HCT116 (cell line): ENCODE measurements around the gene PEMT. TPM values are rescaled to one million over a fixed set of nuclear protein-coding genes. Genes with fewer than 3 reads are reported as not detected.

Experiments
- ATAC-seq: fragments of 200-7000 bp; cut with Tn5 transposase; 2 replicates; pipeline ENCODE4 v1.9.1; 2020; ENCODE audit warnings: mild to moderate bottlenecking, moderate library complexity
- BruUV-seq: library from RNA; stranded (reverse); fragments of 400-500 nt; replicated peaks from 2 replicates; lab custom pipeline; 2021; lab: Mats Ljungman, UMichigan
- CTCF ChIA-PET: fragments of 300-600 bp; sonication (Branson Sonifier 250); formaldehyde crosslinking; loops from one replicate; lab custom pipeline; 2021; ENCODE audit warnings: antibody characterized with exemption; lab: Charles Lee
- POLR2A ChIA-PET: fragments of 300-600, 350-600 bp; sonication (Branson Sonifier 250); formaldehyde crosslinking; loops from one replicate; lab custom pipeline; 2021; ENCODE audit warnings: antibody characterized with exemption; lab: Charles Lee
- RAD21 ChIA-PET, 2 experiments: fragments of 300-600 bp; sonication (Branson Sonifier 250); formaldehyde crosslinking; loops; one replicate each; lab custom pipeline; 2023; ENCODE audit warnings: low total read pairs in 2 of 2; ENCODE audit not compliant: uncharacterized antibody in 2 of 2, unreplicated experiment in 2 of 2, low non-redundant PET in 1 of 2; lab: Charles Lee
- DNase-seq: peaks from one replicate; pipeline ENCODE4 v3.0.0-alpha.2; 2010; ENCODE audit warnings: low read depth, low spot score
- H2AFZ ChIP-seq: fragments of 200-600 bp; shearing (Covaris generic), sonication (generic); 2 replicates; pipeline ENCODE4 v1.6.1; 2017; ENCODE audit warnings: low read depth, mixed run types, mixed read lengths, antibody characterized with exemption, low read length; ENCODE audit not compliant: poor library complexity, severe bottlenecking
- H3K27ac ChIP-seq: 2 replicates; pipeline ENCODE4 v1.5.1; 2012; ENCODE audit warnings: low read depth, low read length
- H3K27me3 ChIP-seq: fragments of 200-600 bp; sonication (generic); 2 replicates; pipeline ENCODE4 v1.6.1; 2016; ENCODE audit warnings: mixed run types, low read length, mixed read lengths; ENCODE audit not compliant: insufficient read depth
- H3K36me3 ChIP-seq, 2 experiments: fragments of 200-500 bp in 1 of 2; fragments of 200-600 bp in 1 of 2; sonication (Bioruptor generic) in 1 of 2; sonication (generic) in 1 of 2; 2 replicates each; pipeline versions ENCODE4 v1.5.1 to v1.6.1; 2014 to 2016; ENCODE audit warnings: low read length in 2 of 2, inconsistent platforms in 1 of 2, mixed read lengths in 1 of 2, mixed run types in 1 of 2; ENCODE audit not compliant: insufficient read depth in 2 of 2, control insufficient read depth in 1 of 2
- H3K4me1 ChIP-seq, 2 experiments: fragments of 200-600 bp in 1 of 2; sonication (generic) in 1 of 2; 2 replicates each; pipeline versions ENCODE4 v1.5.1 to v1.6.1; 2012 to 2017; ENCODE audit warnings: low read length in 2 of 2, inconsistent platforms in 1 of 2, mild to moderate bottlenecking in 1 of 2, mixed read lengths in 1 of 2, mixed run types in 1 of 2, moderate library complexity in 1 of 2; ENCODE audit not compliant: insufficient read depth in 2 of 2, control insufficient read depth in 1 of 2
- H3K4me2 ChIP-seq: fragments of 200-600 bp; sonication (generic); 2 replicates; pipeline ENCODE4 v1.6.1; 2017; ENCODE audit warnings: mixed run types, low read length, mixed read lengths
- H3K4me3 ChIP-seq, 2 experiments: fragments of 200-600 bp in 1 of 2; sonication (generic) in 1 of 2; replicated peaks in 1 of 2; 2 replicates each; pipeline ENCODE4 v1.5.1; 2011 to 2016; ENCODE audit warnings: low read length in 2 of 2, control low read depth in 1 of 2, low read depth in 1 of 2, mild to moderate bottlenecking in 1 of 2, mixed read lengths in 1 of 2, mixed run types in 1 of 2
- H3K79me2 ChIP-seq: fragments of 200-600 bp; sonication (generic); 2 replicates; pipeline ENCODE4 v1.6.1; 2017; ENCODE audit warnings: mild to moderate bottlenecking, mixed run types, low read length, moderate library complexity, mixed read lengths; ENCODE audit not compliant: insufficient read depth
- H3K9ac ChIP-seq: fragments of 200-600 bp; sonication (generic); 2 replicates; pipeline ENCODE4 v1.6.1; 2016; ENCODE audit warnings: low read length, mixed read lengths
- H3K9me2 ChIP-seq: fragments of 200-600 bp; sonication (generic), shearing (Covaris generic); 2 replicates; pipeline ENCODE4 v1.6.1; 2017; ENCODE audit warnings: mixed run types, mild to moderate bottlenecking, moderate library complexity; ENCODE audit not compliant: insufficient read depth
- H3K9me3 ChIP-seq, 2 experiments: fragments of 200-500 bp in 1 of 2; fragments of 200-600 bp in 1 of 2; sonication (Bioruptor generic) in 1 of 2; sonication (generic) in 1 of 2; 2 replicates each; pipeline ENCODE4 v1.6.1; 2014 to 2017; ENCODE audit warnings: low read length in 2 of 2, mixed read lengths in 2 of 2, inconsistent platforms in 1 of 2, low read depth in 1 of 2, mild to moderate bottlenecking in 1 of 2, mixed run types in 1 of 2, moderate library complexity in 1 of 2; ENCODE audit not compliant: control insufficient read depth in 1 of 2, insufficient read depth in 1 of 2
- H4K20me1 ChIP-seq: fragments of 200-600 bp; sonication (generic), shearing (Covaris generic); 2 replicates; pipeline ENCODE4 v1.6.1; 2017; ENCODE audit warnings: mixed run types, mild to moderate bottlenecking, moderate library complexity; ENCODE audit not compliant: insufficient read depth
- ATF3 ChIP-seq: IDR thresholded peaks from 2 replicates; pipeline ENCODE4 v1.6.1; 2012
- CEBPB ChIP-seq: IDR thresholded peaks from 2 replicates; pipeline ENCODE4 v1.6.1; 2012; ENCODE audit warnings: low read depth
- CTCF ChIP-seq, 3 experiments: fragments of 200-600 bp in 1 of 3; sonication (generic) in 1 of 3; IDR thresholded peaks in 2 of 3; conservative IDR thresholded peaks in 1 of 3; 2 replicates each; pipeline ENCODE4 v1.5.1; 2012 to 2017; ENCODE audit warnings: low read depth in 2 of 3, low read length in 2 of 3, antibody characterized with exemption in 1 of 3, borderline replicate concordance in 1 of 3, control low read depth in 1 of 3, mild to moderate bottlenecking in 1 of 3, mixed read lengths in 1 of 3, mixed run types in 1 of 3, moderate library complexity in 1 of 3; ENCODE audit not compliant: insufficient read depth in 1 of 3
- EGR1 ChIP-seq: IDR thresholded peaks from 2 replicates; pipeline ENCODE4 v1.6.1; 2012; ENCODE audit warnings: low read depth
- EZH2 ChIP-seq: fragments of 200-600 bp; sonication (generic); IDR thresholded peaks from 2 replicates; pipeline ENCODE4 v1.6.1; 2017; ENCODE audit warnings: antibody characterized with exemption, mixed run types
- EZH2phosphoT487 ChIP-seq: fragments of 200-600 bp; IDR thresholded peaks from 2 replicates; pipeline ENCODE4 v1.6.1; 2018; ENCODE audit warnings: antibody characterized with exemption, borderline replicate concordance
- JUND ChIP-seq: IDR thresholded peaks from 2 replicates; pipeline ENCODE4 v1.6.1; 2012
- MAX ChIP-seq: IDR thresholded peaks from 2 replicates; pipeline ENCODE4 v1.6.1; 2012
- POLR2A ChIP-seq: IDR thresholded peaks from 2 replicates; pipeline ENCODE4 v1.7.0; 2011; ENCODE audit warnings: borderline replicate concordance; ENCODE audit not compliant: insufficient read depth, insufficient read length; ENCODE audit errors: extremely low read depth
- POLR2AphosphoS5 ChIP-seq: IDR thresholded peaks from 2 replicates; pipeline ENCODE4 v1.6.1; 2011; ENCODE audit warnings: mild to moderate bottlenecking, low read depth, low read length, moderate library complexity
- RAD21 ChIP-seq: IDR thresholded peaks from 2 replicates; pipeline ENCODE4 v1.6.1; 2012; ENCODE audit warnings: low read depth, mild to moderate bottlenecking
- SIN3A ChIP-seq: IDR thresholded peaks from 2 replicates; pipeline ENCODE4 v1.6.1; 2012; ENCODE audit warnings: low read depth
- SRF ChIP-seq: IDR thresholded peaks from 2 replicates; pipeline ENCODE4 v1.6.1; 2012; ENCODE audit warnings: low read depth
- TCF7L2 ChIP-seq: IDR thresholded peaks from 2 replicates; pipeline ENCODE4 v1.7.0; 2011; ENCODE audit warnings: borderline replicate concordance, inconsistent platforms; ENCODE audit not compliant: insufficient read depth, insufficient read length; ENCODE audit errors: extremely low read depth
- ZBTB33 ChIP-seq: IDR thresholded peaks from 2 replicates; pipeline ENCODE4 v1.6.1; 2011; ENCODE audit warnings: mild to moderate bottlenecking, low read length, moderate library complexity; ENCODE audit not compliant: insufficient replicate concordance; ENCODE audit errors: extremely low read depth
- ZNF274 ChIP-seq: fragments of 200-500 bp; sonication (Bioruptor generic); IDR thresholded peaks from 2 replicates; pipeline ENCODE4 v1.6.1; 2014; ENCODE audit warnings: mild to moderate bottlenecking, low read depth, low read length, inconsistent platforms
- intact Hi-C: fragments of 100-400 bp; cut with micrococcal nuclease; formaldehyde crosslinking; loops from 2 replicates; pipeline ENCODE4 v1.10.0; 2022
- total RNA-seq: library from RNA; stranded (reverse); gene quantifications from one replicate; pipeline ENCODE4 v1.2.1, GENCODE V29; 2021; ENCODE audit not compliant: unreplicated experiment

The PEMT gene
- total RNA-seq, 1 experiment from 2014 or later = 52.1 TPM

- TF ChIP-seq ZBTB33 (no peak), TCF7L2 (no peak), POLR2AphosphoS5 (no peak), ZNF274 (no peak), EZH2 (no peak), CEBPB (no peak), EZH2phosphoT487 (no peak), RAD21 (no peak)
Observed at GRCh38 chr17:17532991-17533390, 58.5 kb downstream of the PEMT start (continued).

GRCh38 chr17:17531156-17531555 lies 60.4 kb downstream of the PEMT start:
- ChIA-PET POLR2A (no interaction called here), RAD21 (no interaction called here), CTCF (no interaction called here)
- Histone ChIP-seq H2AFZ (no peak overlapping the region), H3K27me3 (no peaks in the 10 kb centered on the region), H3K27ac (no peak overlapping the region), H4K20me1 (no peaks in the 10 kb centered on the region), H3K4me3 (no peak overlapping the region), H3K9me3 (no peaks in the 10 kb centered on the region), H3K4me1 (no peaks in the 10 kb centered on the region), H3K9me2 (no peaks in the 10 kb centered on the region), H3K36me3 (no peaks in the 10 kb centered on the region), H3K79me2 (no peaks in the 10 kb centered on the region), H3K9ac (no peak overlapping the region), H3K4me2 (no peak overlapping the region)
- ATAC-seq (no peak), DNase-seq (no peak)
- no peak for TF ChIP-seq MAX
- TF ChIP-seq ATF3 = no peak
- TF ChIP-seq CTCF (IDR thresholded peaks at IDR 0.05 in 2 of 3, conservative IDR thresholded peaks at IDR 0.05 in 1 of 3; ENCODE audit: borderline replicate concordance in 1 of 3, insufficient read depth in 1 of 3, low read depth in 2 of 3, low read length in 2 of 3) = no peak
- TF ChIP-seq EGR1 = no peak
- no peak for TF ChIP-seq JUND
- no peak for TF ChIP-seq EZH2phosphoT487
- no peak for TF ChIP-seq SIN3A
- no peak for TF ChIP-seq ZBTB33
- TF ChIP-seq SRF = no peak
- no peak for TF ChIP-seq POLR2AphosphoS5
- no peak for TF ChIP-seq POLR2A
- BruUV-seq = no TSS peak
- intact Hi-C loops = no loop called here
